ENCODE results near the gene SARNP. TPM values are rescaled to one million over a fixed set of nuclear protein-coding genes. Genes with fewer than 3 reads are reported as not detected.
"Not testable (repeated sequence)": the region's sequence is repeated elsewhere in the genome, so short reads cannot be mapped to it uniquely, and the experiment has no call there.

Gene SARNP
- total RNA-seq, 1 donor from 2014 or later: 36.6 TPM

GRCh38 chr12:55797068-55797467 lies 20.5 kb downstream of the SARNP start:
- no peak for DNase-seq (ENCODE audit: low spot score)

GRCh38 chr12:55795950-55796349 lies 21.6 kb downstream of the SARNP start:
- DNase-seq (ENCODE audit: low spot score): no peak

- DNase-seq (ENCODE audit: low spot score): no peak
Observed at GRCh38 chr12:55789893-55790292, 27.6 kb downstream of the SARNP start.

- DNase-seq (ENCODE audit: low spot score): no peak
Observed at GRCh38 chr12:55789171-55789570, 28.4 kb downstream of the SARNP start.

- no peak for DNase-seq (ENCODE audit: low spot score)
Observed at GRCh38 chr12:55788546-55788945, 29.0 kb downstream of the SARNP start.

GRCh38 chr12:55780685-55781084 lies 36.8 kb downstream of the SARNP start:
- no peak for DNase-seq (ENCODE audit: low spot score)

GRCh38 chr12:55777856-55778255 lies 39.7 kb downstream of the SARNP start:
- no peak for DNase-seq (ENCODE audit: low spot score)

- DNase-seq (ENCODE audit: low spot score): no peak
Observed at GRCh38 chr12:55771736-55772135, 45.8 kb downstream of the SARNP start.

GRCh38 chr12:55767156-55767555 lies 50.4 kb downstream of the SARNP start:
- DNase-seq (ENCODE audit: low spot score): no peak

GRCh38 chr12:55765736-55766290 lies 51.7 kb downstream of the SARNP start:
- DNase-seq (ENCODE audit: low spot score): no peak

GRCh38 chr12:55762646-55763045 lies 54.9 kb downstream of the SARNP start:
- DNase-seq (ENCODE audit: low spot score): no peak

- DNase-seq (ENCODE audit: low spot score): no peak
Observed at GRCh38 chr12:55760663-55761062, 56.9 kb downstream of the SARNP start.

- DNase-seq (ENCODE audit: low spot score): not testable (repeated sequence)
Observed at GRCh38 chr12:55758575-55758974, 58.9 kb downstream of the SARNP start.

- DNase-seq (ENCODE audit: low spot score): no peak
Observed at GRCh38 chr12:55757701-55758100, 59.8 kb downstream of the SARNP start.

- no peak for DNase-seq (ENCODE audit: low spot score)
Observed at GRCh38 chr12:55755246-55755645, 62.3 kb downstream of the SARNP start.

GRCh38 chr12:55748230-55748993 lies 69.1 kb downstream of the SARNP start:
- DNase-seq (ENCODE audit: low spot score): no peak

- DNase-seq (ENCODE audit: low spot score): no peak
Observed at GRCh38 chr12:55746913-55747231, 70.7 kb downstream of the SARNP start.

- DNase-seq (ENCODE audit: low spot score): no peak
Observed at GRCh38 chr12:55746174-55746912, 71.2 kb downstream of the SARNP start.

- no peak for DNase-seq (ENCODE audit: low spot score)
Observed at GRCh38 chr12:55745361-55746173, 72.0 kb downstream of the SARNP start.

GRCh38 chr12:55744340-55745030 lies 73.0 kb downstream of the SARNP start:
- DNase-seq (ENCODE audit: low spot score): no peak
